Vagina (tissue), 2 donors: ENCODE data around the gene SQOR. TPM values are rescaled to one million over a fixed set of nuclear protein-coding genes. Genes with fewer than 3 reads are reported as not detected.

Experiments used
- DNase-seq, 2 donors: peaks; one replicate each; pipeline ENCODE4 v3.0.0-alpha.2; 2017; ENCODE audit errors: extremely low spot score in 2 of 2
- H3K27ac ChIP-seq: fragments of 200-600 bp; sonication (generic); one replicate; pipeline ENCODE4 v1.5.1; 2019
- H3K27me3 ChIP-seq: fragments of 200-600 bp; sonication (generic); one replicate; pipeline ENCODE4 v1.5.1; 2019
- H3K36me3 ChIP-seq, 2 donors: fragments of 200-600 bp; sonication (generic); one replicate each; pipeline ENCODE4 v1.5.1; 2017 to 2019
- H3K4me1 ChIP-seq: fragments of 200-600 bp; sonication (generic); one replicate; pipeline ENCODE4 v1.5.1; 2019
- H3K4me3 ChIP-seq, 2 donors: fragments of 200-600 bp; sonication (generic); 1 replicate in 1 of 2; 2 replicates in 1 of 2; pipeline ENCODE4 v1.5.1; 2016 to 2019
- H3K9me3 ChIP-seq: fragments of 200-600 bp; sonication (generic); one replicate; pipeline ENCODE4 v1.5.1; 2019
- CTCF ChIP-seq, 3 experiments: fragments of 450-650 bp in 2 of 3; fragments of 200-600 bp in 1 of 3; sonication (generic) in 1 of 3; IDR thresholded peaks; one replicate each; pipeline ENCODE4 v1.5.1; 2017 to 2019; ENCODE audit warnings: antibody characterized with exemption in 3 of 3, mild to moderate bottlenecking in 2 of 3, moderate library complexity in 2 of 3
- POLR2A ChIP-seq, 2 donors: fragments of 450-650 bp; IDR thresholded peaks; one replicate each; pipeline ENCODE4 v1.6.1; 2017; ENCODE audit warnings: antibody characterized with exemption in 2 of 2, mild to moderate bottlenecking in 2 of 2, moderate library complexity in 2 of 2
- POLR2AphosphoS5 ChIP-seq, 2 donors: sonication (generic); formaldehyde crosslinking; IDR thresholded peaks; one replicate each; pipeline ENCODE4 v1.9.0; 2017; ENCODE audit warnings: antibody characterized with exemption in 2 of 2, mild to moderate bottlenecking in 2 of 2, low read depth in 1 of 2; ENCODE audit not compliant: insufficient read depth in 1 of 2
- intact Hi-C: fragments of 100-400 bp; cut with DNase I; formaldehyde crosslinking; loops from one replicate; pipeline ENCODE4 v1.15.1; 2023
- total RNA-seq: library from RNA; depleted of rRNA; stranded (reverse); fragments of >200 nt; gene quantifications from one replicate; pipeline ENCODE4 v1.2.3, GENCODE V29; 2016

Gene SQOR
- total RNA-seq, 1 donor from 2014 or later, result 52.8 TPM

- Histone ChIP-seq H3K36me3 (peaks cover 0 to 25% of the 10 kb centered on the region in 2 donors), H3K9me3 (no peaks in the 10 kb centered on the region), H3K4me1 (peaks cover 32% of the 10 kb centered on the region), H3K4me3 (no peak overlapping the region), H3K27me3 (no peaks in the 10 kb centered on the region), H3K27ac (no peak overlapping the region)
- TF ChIP-seq CTCF (IDR thresholded peaks at IDR 0.05) (no peak), POLR2AphosphoS5 (IDR thresholded peaks at IDR 0.05; ENCODE audit: insufficient read depth in 1 of 2, low read depth in 1 of 2) (no peak), POLR2A (IDR thresholded peaks at IDR 0.05) (no peak)
- intact Hi-C loops, result no loop called here
- no peak for DNase-seq
Measured at GRCh38 chr15:45594835-45595530, 39.8 kb upstream of the SQOR start.

DNA sequence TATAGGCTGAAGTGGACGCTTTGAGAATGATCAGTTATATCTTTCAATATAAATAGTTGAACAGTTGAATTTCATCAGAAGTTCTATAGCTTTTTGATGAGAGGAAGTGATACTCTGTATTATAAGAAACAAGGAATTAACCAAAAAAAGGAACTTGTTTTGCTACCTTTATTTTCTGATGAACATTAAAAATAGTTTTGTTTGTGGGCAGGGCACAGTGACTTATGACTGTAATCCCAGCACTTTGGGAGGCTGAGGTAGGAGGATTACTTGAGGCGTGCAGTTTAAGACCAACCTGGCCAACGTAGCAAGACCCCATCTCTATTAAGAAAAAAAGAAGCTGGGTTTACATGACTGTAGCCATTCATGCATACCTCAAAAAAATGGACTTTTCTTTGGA lies 30.9 kb upstream of the SQOR start:
- no peak for TF ChIP-seq POLR2A (IDR thresholded peaks at IDR 0.05)
- no peak for TF ChIP-seq CTCF (IDR thresholded peaks at IDR 0.05)
- TF ChIP-seq POLR2AphosphoS5 (IDR thresholded peaks at IDR 0.05; ENCODE audit: insufficient read depth in 1 of 2, low read depth in 1 of 2), result no peak
- Histone ChIP-seq H3K9me3 (no peaks in the 10 kb centered on the region), H3K27me3 (no peaks in the 10 kb centered on the region), H3K4me1 (peaks cover 5% of the 10 kb centered on the region), H3K36me3 (peaks cover 0 to 21% of the 10 kb centered on the region in 2 donors), H3K4me3 (no peak overlapping the region), H3K27ac (no peak overlapping the region)
- no peak for DNase-seq
- intact Hi-C loops, result no loop called here

DNA sequence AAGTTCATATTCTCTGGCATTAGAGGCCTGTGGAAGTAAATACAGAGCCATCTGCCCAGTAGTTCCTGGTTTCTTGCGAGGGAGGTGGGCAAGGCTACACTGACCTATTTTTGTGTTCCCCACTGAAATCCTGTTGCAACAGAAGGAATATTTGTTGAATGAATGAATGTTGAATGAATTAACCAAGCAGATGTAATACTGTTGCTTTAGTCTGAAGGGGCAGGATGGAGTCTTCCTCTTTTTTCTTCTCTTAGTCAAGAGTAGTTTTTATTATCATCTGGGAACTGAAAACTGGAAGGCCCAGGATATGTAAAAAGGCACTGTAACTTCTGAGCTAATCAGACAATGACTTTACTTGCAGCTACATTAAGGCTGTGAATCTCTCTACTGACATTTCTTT lies 30.5 kb upstream of the SQOR start:
- no peak for TF ChIP-seq POLR2AphosphoS5 (IDR thresholded peaks at IDR 0.05; ENCODE audit: insufficient read depth in 1 of 2, low read depth in 1 of 2)
- TF ChIP-seq CTCF (IDR thresholded peaks at IDR 0.05), result no peak
- no peak for TF ChIP-seq POLR2A (IDR thresholded peaks at IDR 0.05)
- intact Hi-C loops, result no loop called here
- Histone ChIP-seq H3K27me3 (no peaks in the 10 kb centered on the region), H3K27ac (no peak overlapping the region), H3K9me3 (no peaks in the 10 kb centered on the region), H3K36me3 (peaks cover 0 to 21% of the 10 kb centered on the region in 2 donors), H3K4me1 (peaks cover 5% of the 10 kb centered on the region), H3K4me3 (no peak overlapping the region)
- no peak for DNase-seq

DNA sequence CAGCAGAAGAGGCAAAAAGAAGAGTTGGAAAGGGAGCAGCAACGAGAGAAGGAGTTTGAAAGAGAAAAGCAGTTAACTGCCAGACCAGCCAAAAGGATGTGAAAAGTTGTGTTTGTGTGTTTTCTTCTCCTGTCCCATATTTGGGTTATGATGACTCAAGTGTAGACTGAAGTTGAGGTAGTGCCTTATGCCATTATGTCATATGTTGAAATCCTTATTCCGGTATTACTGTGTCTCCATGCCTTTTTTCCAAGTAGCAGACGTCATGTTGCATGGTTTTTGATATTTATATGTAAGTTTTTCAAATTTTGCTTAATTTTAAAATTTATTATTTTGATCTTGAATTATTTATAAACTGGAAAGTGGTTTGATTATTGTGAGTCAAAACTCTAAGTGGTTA lies 28.4 kb upstream of the SQOR start:
- Histone ChIP-seq H3K9me3 (no peaks in the 10 kb centered on the region), H3K27ac (no peak overlapping the region), H3K27me3 (no peaks in the 10 kb centered on the region), H3K4me3 (no peak overlapping the region), H3K4me1 (no peaks in the 10 kb centered on the region), H3K36me3 (peaks cover 0 to 21% of the 10 kb centered on the region in 2 donors)
- intact Hi-C loops, result no loop called here
- DNase-seq, result no peak
- TF ChIP-seq POLR2AphosphoS5 (IDR thresholded peaks at IDR 0.05; ENCODE audit: insufficient read depth in 1 of 2, low read depth in 1 of 2) (no peak), POLR2A (IDR thresholded peaks at IDR 0.05) (no peak), CTCF (IDR thresholded peaks at IDR 0.05) (no peak)

- intact Hi-C loops, result no loop called here
- no peak for DNase-seq
- Histone ChIP-seq H3K4me1 (no peaks in the 10 kb centered on the region), H3K27ac (no peak overlapping the region), H3K27me3 (no peaks in the 10 kb centered on the region), H3K9me3 (no peaks in the 10 kb centered on the region), H3K4me3 (no peak overlapping the region), H3K36me3 (peaks cover 0 to 21% of the 10 kb centered on the region in 2 donors)
- TF ChIP-seq POLR2A (IDR thresholded peaks at IDR 0.05) (no peak), CTCF (IDR thresholded peaks at IDR 0.05) (no peak), POLR2AphosphoS5 (IDR thresholded peaks at IDR 0.05; ENCODE audit: insufficient read depth in 1 of 2, low read depth in 1 of 2) (no peak)
Measured at GRCh38 chr15:45606841-45607240, 28.0 kb upstream of the SQOR start.
